ENCODE measurements around the gene ANO3.
A peak's percentile ranks its signal among the peaks of the same experiment; 100 is the strongest.

Gene ANO3

GRCh38 chr11:26649884-26650283, 318.0 kb downstream of the ANO3 start:
- peak; percentile 37 for DNase-seq

- no peak for DNase-seq
These were observed 320.0 kb downstream of the ANO3 start for GRCh38 chr11:26651916-26652315.

GRCh38 chr11:26655287-26655686, 323.4 kb downstream of the ANO3 start:
- DNase-seq = no peak

GRCh38 chr11:26662916-26663315, 331.0 kb downstream of the ANO3 start:
- DNase-seq = no peak

- no peak for DNase-seq
These were observed 333.1 kb downstream of the ANO3 start for GRCh38 chr11:26665036-26665435.

GRCh38 chr11:26665946-26666345, 334.0 kb downstream of the ANO3 start:
- no peak for DNase-seq

- no peak for DNase-seq
These were observed 343.5 kb downstream of the ANO3 start for GRCh38 chr11:26675233-26675928.

- no peak for DNase-seq
These were observed 344.7 kb downstream of the ANO3 start for GRCh38 chr11:26676641-26677040.

- DNase-seq = no peak
These were observed 345.6 kb downstream of the ANO3 start for GRCh38 chr11:26677566-26677965.

- DNase-seq = no peak
These were observed 355.4 kb downstream of the ANO3 start for GRCh38 chr11:26687351-26687750.

- DNase-seq = no peak
These were observed 356.8 kb downstream of the ANO3 start for GRCh38 chr11:26688701-26689100.

- DNase-seq = no peak
These were observed 364.4 kb downstream of the ANO3 start for GRCh38 chr11:26696330-26696729.

- DNase-seq = no peak
These were observed 366.3 kb downstream of the ANO3 start for GRCh38 chr11:26698224-26698623.

GRCh38 chr11:26700574-26701235, 368.8 kb downstream of the ANO3 start:
- DNase-seq = no peak

- no peak for DNase-seq
These were observed 370.5 kb downstream of the ANO3 start for GRCh38 chr11:26702406-26702805.

- DNase-seq = no peak
These were observed 371.7 kb downstream of the ANO3 start for GRCh38 chr11:26703411-26704191.

GRCh38 chr11:26704249-26704648, 372.3 kb downstream of the ANO3 start:
- peak; percentile 22 for DNase-seq

GRCh38 chr11:26706181-26706580, 374.3 kb downstream of the ANO3 start:
- no peak for DNase-seq

GRCh38 chr11:26708736-26709456, 377.0 kb downstream of the ANO3 start:
- DNase-seq = no peak

- no peak for DNase-seq
These were observed 378.6 kb downstream of the ANO3 start for GRCh38 chr11:26710489-26710888.

GRCh38 chr11:26712497-26712896, 380.6 kb downstream of the ANO3 start:
- DNase-seq = no peak

Data from NCI-H226 (cell line).